HEK293T (cell line): ENCODE measurements around the gene FNDC3B.

Source experiments
- CTCF ChIA-PET: fragments of 350-600 bp; formaldehyde crosslinking; extraction: SDS; loops from one replicate; lab custom pipeline; 2021; ENCODE audit warnings: antibody characterized with exemption, inconsistent platforms; lab: Yijun Ruan, JAX
- POLR2A ChIA-PET: fragments of 350-600 bp; formaldehyde crosslinking; extraction: SDS; loops from one replicate; lab custom pipeline; 2020; ENCODE audit warnings: antibody characterized with exemption, inconsistent platforms; lab: Yijun Ruan, JAX
- DNase-seq: peaks from one replicate; pipeline ENCODE4 v3.0.0; 2012; ENCODE audit warnings: mixed read lengths; ENCODE audit errors: extremely low spot score
- ARNT ChIP-seq: fragments of 450-650 bp; IDR thresholded peaks from 2 replicates; pipeline ENCODE4 v1.6.1; 2017; ENCODE audit warnings: mild to moderate bottlenecking
- BHLHE40 ChIP-seq: fragments of 450-650 bp; IDR thresholded peaks from 2 replicates; pipeline ENCODE4 v1.6.1; 2016; ENCODE audit warnings: mild to moderate bottlenecking, moderate library complexity, borderline replicate concordance
- CTBP1 ChIP-seq: fragments of 450-650 bp; IDR thresholded peaks from 2 replicates; pipeline ENCODE4 v1.6.1; 2016; ENCODE audit warnings: borderline replicate concordance
- ELF4 ChIP-seq: fragments of 450-650 bp; IDR thresholded peaks from 2 replicates; pipeline ENCODE4 v1.6.1; 2017; ENCODE audit warnings: antibody characterized with exemption
- FOXA1 ChIP-seq: fragments of 450-650 bp; IDR thresholded peaks from 2 replicates; pipeline ENCODE4 v1.6.1; 2016; ENCODE audit warnings: mild to moderate bottlenecking
- FOXK2 ChIP-seq: fragments of 450-650 bp; IDR thresholded peaks from 2 replicates; pipeline ENCODE4 v1.6.1; 2016; ENCODE audit warnings: mild to moderate bottlenecking
- FOXM1 ChIP-seq: fragments of 450-650 bp; IDR thresholded peaks from 2 replicates; pipeline ENCODE4 v1.6.1; 2017; ENCODE audit warnings: mild to moderate bottlenecking, borderline replicate concordance
- HDGF ChIP-seq: fragments of 450-650 bp; IDR thresholded peaks from 2 replicates; pipeline ENCODE4 v1.6.1; 2017; ENCODE audit warnings: antibody characterized with exemption, borderline replicate concordance
- L3MBTL2 ChIP-seq: fragments of 450-650 bp; conservative IDR thresholded peaks from 2 replicates; pipeline ENCODE4 v1.6.1; 2016; ENCODE audit warnings: mild to moderate bottlenecking
- LEF1 ChIP-seq: fragments of 450-650 bp; IDR thresholded peaks from 2 replicates; pipeline ENCODE4 v1.6.1; 2017; ENCODE audit warnings: mild to moderate bottlenecking, borderline replicate concordance
- NFRKB ChIP-seq: fragments of 450-650 bp; IDR thresholded peaks from 2 replicates; pipeline ENCODE4 v1.6.1; 2016; ENCODE audit warnings: mild to moderate bottlenecking, moderate library complexity
- SP1 ChIP-seq: fragments of 450-650 bp; IDR thresholded peaks from 2 replicates; pipeline ENCODE4 v1.6.1; 2017
- SUZ12 ChIP-seq: fragments of 450-650 bp; IDR thresholded peaks from 2 replicates; pipeline ENCODE4 v1.6.1; 2016; ENCODE audit warnings: mild to moderate bottlenecking
- TARDBP ChIP-seq: fragments of 450-650 bp; IDR thresholded peaks from 2 replicates; pipeline ENCODE4 v1.6.1; 2016
- ZNF384 ChIP-seq: fragments of 450-650 bp; IDR thresholded peaks from 2 replicates; pipeline ENCODE4 v1.6.1; 2016
- TF ChIP-seq, protein P1 (sequence below): fragments of 450-650 bp; IDR thresholded peaks from 2 replicates; pipeline ENCODE4 v1.6.1; 2016

The FNDC3B gene

DNA sequence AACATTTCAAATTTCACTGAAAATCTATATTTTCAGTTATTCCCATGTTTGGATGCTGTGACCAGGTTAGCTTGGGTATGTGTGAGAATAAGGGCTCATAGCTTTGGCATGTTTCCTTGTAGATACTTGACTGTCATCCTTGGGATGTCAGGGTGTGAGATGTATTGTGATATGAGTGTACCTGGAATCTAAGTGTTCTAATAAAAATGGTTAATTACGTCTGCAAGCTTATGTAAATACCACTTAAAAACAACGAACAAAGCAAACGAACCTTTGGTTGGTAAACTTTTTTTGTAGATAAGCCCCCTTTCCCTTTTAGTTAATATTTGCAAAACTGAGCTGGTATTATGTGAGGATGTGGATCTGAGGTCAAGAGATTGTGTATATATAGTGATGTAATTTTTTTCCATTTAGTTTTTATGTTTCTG, 63.5 kb downstream of the FNDC3B start:
- DNase-seq, result no peak
- TF ChIP-seq HDGF, result no peak
- TF ChIP-seq SP1, result no peak
- no peak for TF ChIP-seq TARDBP
- TF ChIP-seq SUZ12, result no peak
- no peak for TF ChIP-seq ELF4
- TF ChIP-seq BHLHE40, result no peak
- TF ChIP-seq, protein P1, sequence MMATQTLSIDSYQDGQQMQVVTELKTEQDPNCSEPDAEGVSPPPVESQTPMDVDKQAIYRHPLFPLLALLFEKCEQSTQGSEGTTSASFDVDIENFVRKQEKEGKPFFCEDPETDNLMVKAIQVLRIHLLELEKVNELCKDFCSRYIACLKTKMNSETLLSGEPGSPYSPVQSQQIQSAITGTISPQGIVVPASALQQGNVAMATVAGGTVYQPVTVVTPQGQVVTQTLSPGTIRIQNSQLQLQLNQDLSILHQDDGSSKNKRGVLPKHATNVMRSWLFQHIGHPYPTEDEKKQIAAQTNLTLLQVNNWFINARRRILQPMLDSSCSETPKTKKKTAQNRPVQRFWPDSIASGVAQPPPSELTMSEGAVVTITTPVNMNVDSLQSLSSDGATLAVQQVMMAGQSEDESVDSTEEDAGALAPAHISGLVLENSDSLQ, result no peak
- ChIA-PET POLR2A (no interaction called here), CTCF (interaction anchor here (1.1 kb wide), 1 partner anchor 174 kb away, joined by 5 read pairs; no protein-coding TSS in a partner anchor)

DNA sequence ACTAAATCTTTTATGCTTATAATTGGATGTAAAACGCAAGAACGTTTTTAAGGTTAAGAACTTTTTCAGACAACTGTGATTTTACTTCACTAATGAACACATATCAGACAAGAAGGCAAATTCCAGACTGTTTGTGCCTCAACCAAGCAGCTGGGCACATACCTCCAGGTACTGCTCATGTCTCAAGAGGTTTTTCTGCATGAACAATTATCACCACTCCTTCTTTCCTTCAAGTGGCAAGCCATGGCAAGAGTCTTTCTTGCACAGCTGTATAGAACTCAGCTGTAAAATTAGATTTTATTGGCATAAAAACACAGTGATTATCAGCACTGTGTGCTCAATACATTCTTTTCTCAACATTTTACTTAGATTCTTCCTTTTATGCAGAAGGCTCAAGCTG, 64.3 kb downstream of the FNDC3B start:
- ChIA-PET CTCF (no interaction called here), POLR2A (no interaction called here)
- TF ChIP-seq ELF4, result no peak
- TF ChIP-seq SUZ12, result no peak
- TF ChIP-seq CTBP1, result no peak
- no peak for TF ChIP-seq TARDBP
- no peak for TF ChIP-seq HDGF
- no peak for TF ChIP-seq ZNF384
- DNase-seq, result no peak

DNA sequence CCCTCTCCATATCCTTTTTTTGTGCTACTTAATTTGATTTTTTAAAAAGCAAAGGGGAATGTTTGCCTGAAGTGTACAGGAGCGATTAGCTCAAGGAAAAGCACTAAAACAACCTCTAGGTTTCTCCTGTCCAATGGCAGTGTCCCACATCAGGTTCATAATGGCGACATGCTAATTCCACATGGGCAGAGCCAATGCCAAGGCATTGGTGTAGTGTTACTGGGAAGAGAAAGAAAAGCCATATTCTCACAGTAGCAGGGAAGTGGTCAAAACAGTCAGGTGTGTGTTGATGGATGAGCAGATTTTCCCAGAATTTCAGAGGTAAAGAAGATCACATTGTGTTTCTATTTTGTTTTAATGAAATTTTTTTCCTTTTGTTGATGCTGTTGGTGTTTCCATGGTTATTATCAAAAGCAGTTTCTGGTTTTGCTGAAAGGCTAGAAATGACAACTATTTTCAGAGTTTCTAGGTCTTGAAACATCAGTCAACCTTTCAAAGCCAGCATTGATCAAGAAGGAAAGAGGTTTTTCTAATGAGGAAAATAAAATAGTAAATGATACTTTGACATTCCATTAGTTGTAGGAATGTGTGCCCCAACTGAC, 65.2 kb downstream of the FNDC3B start:
- ChIA-PET CTCF (no interaction called here), POLR2A (interaction anchor here (1.4 kb wide), 1 partner anchor 22 kb away, joined by 4 read pairs; no protein-coding TSS in a partner anchor)
- TF ChIP-seq CTBP1, result no peak
- no peak for TF ChIP-seq FOXM1
- no peak for TF ChIP-seq TARDBP
- TF ChIP-seq, protein P1, result no peak
- no peak for TF ChIP-seq LEF1
- TF ChIP-seq SUZ12, result no peak
- no peak for TF ChIP-seq HDGF
- no peak for TF ChIP-seq SP1
- TF ChIP-seq ARNT, result no peak
- no peak for TF ChIP-seq BHLHE40
- TF ChIP-seq ELF4, result no peak
- no peak for TF ChIP-seq FOXA1
- TF ChIP-seq NFRKB, result no peak
- no peak for TF ChIP-seq ZNF384
- TF ChIP-seq L3MBTL2, result no peak
- no peak for TF ChIP-seq FOXK2

DNA sequence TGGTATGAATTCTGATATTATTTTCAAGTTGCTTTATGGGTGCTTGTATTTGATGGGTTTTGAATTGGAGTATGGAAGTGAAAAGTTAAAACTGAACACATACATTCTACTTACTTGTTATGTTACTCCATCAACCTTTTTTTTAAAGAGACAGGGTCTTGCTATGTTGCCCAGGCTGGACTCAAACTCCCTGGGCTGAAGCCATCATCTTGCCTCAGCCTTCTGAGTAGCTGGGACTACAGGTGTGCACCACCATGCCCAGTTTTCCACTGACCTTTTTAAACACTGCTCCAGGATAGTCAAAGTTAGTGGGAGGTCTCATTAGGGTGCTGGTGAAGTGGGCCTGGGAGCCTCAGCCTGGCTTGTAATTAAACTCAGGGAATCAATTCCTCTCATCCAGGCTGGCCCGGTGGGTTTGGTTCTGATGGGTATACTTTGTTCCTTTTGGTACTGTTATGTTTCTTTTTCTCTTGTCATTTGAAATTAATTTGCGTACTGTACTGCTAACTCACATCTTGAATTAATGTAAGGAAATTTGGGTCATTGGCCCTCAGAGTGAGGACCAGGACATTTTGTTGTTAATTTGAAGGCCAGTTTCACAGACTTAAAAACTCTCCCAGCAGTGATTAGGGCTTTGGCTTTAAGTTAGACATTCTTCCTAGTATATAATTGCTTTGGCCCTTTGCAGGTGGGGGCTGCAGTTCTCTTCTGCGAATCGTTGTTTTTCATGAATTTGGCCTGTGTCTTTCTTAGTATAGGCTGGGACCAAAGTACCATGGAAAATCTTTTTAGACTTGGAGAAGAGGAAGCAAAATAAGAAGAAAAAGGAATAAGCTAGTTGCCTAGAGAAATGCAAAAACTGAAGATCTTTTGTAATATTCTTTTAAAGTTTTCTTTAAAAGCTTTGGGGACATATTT, 66.9 kb downstream of the FNDC3B start:
- ChIA-PET CTCF (no interaction called here), POLR2A (interaction anchor here (1.4 kb wide), 1 partner anchor 21 kb away, joined by 4 read pairs; no protein-coding TSS in a partner anchor)
- TF ChIP-seq, protein P1, result no peak
- no peak for TF ChIP-seq FOXK2
- no peak for TF ChIP-seq NFRKB
- TF ChIP-seq FOXM1, result no peak
- DNase-seq, result no peak

More for the DNA sequence above, 65.2 kb downstream of the FNDC3B start:
- DNase-seq, result peak; percentile 56

DNA sequence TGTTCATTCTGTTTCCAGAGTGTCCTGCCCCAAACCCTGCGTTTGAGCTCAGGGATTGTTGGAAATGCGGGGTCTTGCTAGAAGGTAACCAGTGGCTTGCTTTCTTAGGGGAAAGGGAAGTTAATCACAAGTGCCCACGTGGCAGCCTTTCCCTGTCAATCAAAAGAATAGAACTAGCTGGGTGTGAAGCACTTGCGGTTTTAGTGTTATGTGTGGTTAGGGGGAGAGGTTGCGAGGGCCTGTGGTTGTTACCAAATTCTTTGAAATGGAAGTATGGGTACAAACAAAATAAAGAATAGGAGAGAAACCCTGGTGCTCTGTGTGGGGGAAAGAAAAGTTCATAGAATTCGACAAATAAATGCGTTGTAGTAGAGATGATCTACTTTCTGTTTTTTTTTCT, 67.6 kb downstream of the FNDC3B start:
- ChIA-PET CTCF (no interaction called here), POLR2A (no interaction called here)
- no peak for DNase-seq
- no peak for TF ChIP-seq BHLHE40
- TF ChIP-seq, protein P1, result peak; percentile 77

DNA sequence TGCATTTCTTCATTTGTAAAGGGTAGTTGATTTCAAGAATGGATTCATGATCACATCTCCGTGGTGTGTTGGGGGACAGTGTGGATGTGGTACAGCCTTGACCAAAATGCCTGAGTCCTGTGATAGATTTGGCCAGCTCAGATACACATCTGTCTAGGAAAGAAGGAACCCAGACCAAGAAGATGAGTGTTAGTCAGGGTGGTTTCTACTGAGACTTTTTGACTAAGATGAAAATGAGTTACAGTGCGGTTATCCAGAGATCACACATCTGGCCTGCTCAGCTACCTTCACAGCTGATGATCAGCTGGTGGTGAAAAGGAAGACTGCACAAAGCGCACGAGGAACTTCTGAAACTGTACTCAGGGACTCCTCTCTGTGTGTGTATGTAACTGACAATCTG, 68.0 kb downstream of the FNDC3B start:
- no peak for DNase-seq
- ChIA-PET POLR2A (no interaction called here), CTCF (interaction anchor here (0.6 kb wide), 1 partner anchor 177 kb away, joined by 3 read pairs; no protein-coding TSS in a partner anchor)
- TF ChIP-seq ELF4, result no peak
- no peak for TF ChIP-seq CTBP1
- TF ChIP-seq, protein P1, result no peak
- no peak for TF ChIP-seq SP1
- no peak for TF ChIP-seq ZNF384
- TF ChIP-seq LEF1, result no peak
- TF ChIP-seq FOXK2, result no peak
- TF ChIP-seq L3MBTL2, result no peak
- TF ChIP-seq HDGF, result no peak
- no peak for TF ChIP-seq ARNT
- TF ChIP-seq TARDBP, result no peak
- TF ChIP-seq NFRKB, result no peak
- TF ChIP-seq SUZ12, result no peak
- no peak for TF ChIP-seq FOXA1
- TF ChIP-seq FOXM1, result no peak
- no peak for TF ChIP-seq BHLHE40
